ENCODE measurements around the gene IMMT. TPM values are rescaled to one million over a fixed set of nuclear protein-coding genes. Genes with fewer than 3 reads are reported as not detected.
A peak's percentile ranks its signal among the peaks of the same experiment; 100 is the strongest.
"Not testable (repeated sequence)": the region's sequence is repeated elsewhere in the genome, so short reads cannot be mapped to it uniquely, and the experiment has no call there.

Gene IMMT
- total and polyA plus RNA-seq, 2 experiments from 2014 or later = 71.0 to 96.7 TPM

- Histone ChIP-seq H3K27ac (ENCODE audit: low read depth) (no peak overlapping the region), H3K4me2 (peak overlapping the region; percentile 37), H2AFZ (no peak overlapping the region), H3K4me1 (ENCODE audit: insufficient read depth) (peaks cover 17% of the 10 kb centered on the region), H3K36me3 (ENCODE audit: insufficient read depth) (no peaks in the 10 kb centered on the region; the same call in 1 of the 2 replicates), H3K79me2 (replicated peaks; ENCODE audit: insufficient read depth) (peaks cover 58% of the 10 kb centered on the region), H3K4me3 (peak overlapping the region; percentile 28; the same call in 1 of the 2 replicates), H3K9me2 (ENCODE audit: insufficient read depth) (no peaks in the 10 kb centered on the region), H3F3A (replicated peaks; ENCODE audit: low read depth) (no peaks in the 10 kb centered on the region), H3K27me3 (ENCODE audit: insufficient read depth) (no peaks in the 10 kb centered on the region), H4K20me1 (replicated peaks; ENCODE audit: insufficient read depth) (peaks cover 8% of the 10 kb centered on the region)
- Mint-ChIP-seq H3K27me3 (ENCODE audit: insufficient read depth, low read depth, poor library complexity) (no peaks in the 10 kb centered on the region), H3K27ac (peak overlapping the region; percentile 19), H3K4me1 (peaks cover 25% of the 10 kb centered on the region), H3K9me3 (peaks cover 3% of the 10 kb centered on the region; the same call in 1 of the 3 replicates), H3K36me3 (ENCODE audit: low read depth) (peaks cover 10% of the 10 kb centered on the region), H3K4me3 (peak overlapping the region; percentile 20)
- peak; percentile 46 for ATAC-seq
- TF ChIP-seq JUNB (IDR thresholded peaks at IDR 0.05; ENCODE audit: unreplicated experiment) (no peak), EZH2 (IDR thresholded peaks at IDR 0.05; ENCODE audit: low read depth, unreplicated experiment) (no peak), STAT1 (IDR thresholded peaks at IDR 0.05; ENCODE audit: unreplicated experiment) (no peak), EZH2phosphoT487 (IDR thresholded peaks at IDR 0.05; ENCODE audit: unreplicated experiment) (no peak), ZNF114 (CRISPR knock-in tag; IDR thresholded peaks at IDR 0.05) (no peak), REST (IDR thresholded peaks at IDR 0.05; ENCODE audit: unreplicated experiment) (no peak), ZNF462 (CRISPR knock-in tag; IDR thresholded peaks at IDR 0.05) (no peak), CREB1 (CRISPR knock-in tag; IDR thresholded peaks at IDR 0.05; ENCODE audit: low read depth) (no peak)
- peak; percentile 41 for DNase-seq (ENCODE audit: low spot score)
Measured at GRCh38 chr2:86201671-86202335, 6.5 kb upstream of the IMMT start.

GRCh38 chr2:86200564-86200963, 5.3 kb upstream of the IMMT start:
- H3K27ac ChIP-seq (ENCODE audit: low read depth); DNase-seq (ENCODE audit: low spot score); H3K36me3 Mint-ChIP-seq (ENCODE audit: low read depth); H3K27ac Mint-ChIP-seq; H3K9me2 ChIP-seq (ENCODE audit: insufficient read depth); ATAC-seq; H3K36me3 ChIP-seq (ENCODE audit: insufficient read depth); H3F3A ChIP-seq (replicated peaks; ENCODE audit: low read depth); H3K27me3 Mint-ChIP-seq (ENCODE audit: insufficient read depth, low read depth, poor library complexity); H3K9me3 Mint-ChIP-seq; H2AFZ ChIP-seq; H3K27me3 ChIP-seq (ENCODE audit: insufficient read depth); H4K20me1 ChIP-seq (replicated peaks; ENCODE audit: insufficient read depth): not testable (repeated sequence)
- Histone ChIP-seq H3K79me2 (replicated peaks; ENCODE audit: insufficient read depth) (peaks cover 57% of the 10 kb centered on the region), H3K4me3 (peak overlapping the region; percentile 88), H3K4me2 (peak overlapping the region; percentile 84), H3K4me1 (ENCODE audit: insufficient read depth) (peaks cover 21% of the 10 kb centered on the region)
- Mint-ChIP-seq H3K4me3 (peak overlapping the region; percentile 99), H3K4me1 (peaks cover 26% of the 10 kb centered on the region)
